ENCODE measurements around the gene SNRNP35. TPM values are rescaled to one million over a fixed set of nuclear protein-coding genes. Genes with fewer than 3 reads are reported as not detected.
"Not testable (repeated sequence)": the region's sequence is repeated elsewhere in the genome, so short reads cannot be mapped to it uniquely, and the experiment has no call there.

The SNRNP35 gene
- total RNA-seq: 10 to 100 TPM; 22.9 to 24.1 TPM

DNA sequence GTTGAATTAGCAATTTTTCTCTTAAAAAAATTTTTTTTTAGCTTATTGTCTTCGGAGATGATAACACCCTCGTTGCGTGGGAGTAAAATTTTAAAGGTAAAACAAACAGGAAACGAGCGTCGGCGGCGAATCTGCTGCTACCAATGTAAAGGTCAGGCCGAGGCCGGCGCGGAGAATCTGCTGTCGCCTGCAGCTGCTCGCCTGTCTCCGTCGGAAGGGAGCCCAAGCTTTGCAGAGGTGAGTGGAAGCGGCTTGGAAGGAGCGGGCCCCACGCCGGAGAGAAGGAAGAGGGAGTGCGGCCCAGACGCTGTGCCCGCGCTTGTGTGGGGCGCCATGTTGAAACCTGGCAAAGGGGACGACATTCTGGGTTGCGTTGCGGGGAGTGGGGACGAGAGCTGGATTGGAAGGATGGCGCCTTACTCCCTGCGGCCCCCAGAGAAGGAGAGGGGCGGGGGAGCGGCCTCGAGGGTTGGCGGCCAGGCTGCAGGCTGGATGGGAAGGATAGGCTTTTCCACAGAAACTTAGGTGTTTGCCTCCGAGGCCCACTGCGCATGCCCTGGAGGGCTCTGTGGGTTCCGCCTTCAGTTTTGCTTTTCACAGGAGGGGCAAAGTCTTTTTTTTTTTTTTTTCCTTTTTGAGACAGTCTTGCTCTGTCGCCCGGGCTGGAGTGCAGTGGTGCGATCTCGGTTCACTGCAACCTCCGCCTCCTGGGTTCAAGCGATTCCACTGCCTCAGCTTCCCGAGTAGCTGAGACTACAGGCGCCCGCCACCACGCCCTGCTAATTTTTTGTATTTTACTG lies at the start of gene SNRNP35:
Gene SNRNP35 (plus strand): TSS at position 160 of the 800 bp plus-strand sequence. CDS start 7,402 bp downstream, outside the sequence.
- CTCF ChIA-PET: interaction anchor here (0.6 to 2.5 kb wide), 4 partner anchors 10 to 1238 kb away, joined by 3 to 10 read pairs (median 4); partner anchors contain the start of gene SBNO1
- Mint-ChIP-seq H3K4me1 (ENCODE audit: low read depth) (peaks cover 25% of the 10 kb centered on the region), H3K4me3 (peak within 1 kb of the TSS; percentile 92), H3K9me3 (ENCODE audit: insufficient read depth) (no peaks in the 10 kb centered on the region), H3K27ac (peak within 1 kb of the TSS; percentile 99), H3K36me3 (ENCODE audit: low read depth) (peaks cover 19% of the 10 kb centered on the region), H3K27me3 (ENCODE audit: low read depth) (no peaks in the 10 kb centered on the region)
- POLR2A ChIA-PET: interaction anchor here (0.6 to 2.4 kb wide), 14 partner anchors 10 to 621 kb away, joined by 3 to 25 read pairs (median 3); partner anchors contain the start of genes KMT5A and RILPL2
- DNase-seq: peak; percentile 88
- ATAC-seq: peak; percentile 78

DNA sequence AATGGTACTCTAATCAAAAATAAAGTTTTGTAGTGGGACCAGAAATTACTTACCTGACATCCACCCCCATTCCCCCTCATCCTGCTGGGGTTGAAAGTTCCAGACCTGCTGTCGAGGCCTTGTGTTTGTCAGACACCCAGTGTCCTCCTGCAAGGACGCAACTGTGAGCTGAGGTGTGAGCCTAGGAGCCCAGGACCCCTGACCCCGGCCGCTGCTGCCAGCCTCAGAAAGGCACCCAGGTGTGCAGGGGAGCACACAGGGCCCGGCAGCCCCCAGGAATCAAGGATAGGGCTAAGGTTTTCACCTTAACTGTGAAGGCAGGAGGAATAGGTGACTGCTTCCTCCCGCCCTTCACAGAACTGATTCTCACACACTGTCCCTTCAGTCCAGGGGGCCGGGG lies 49.3 kb upstream of the SNRNP35 start:
- H3K4me3 Mint-ChIP-seq; H3K27me3 Mint-ChIP-seq (ENCODE audit: low read depth); H3K9me3 Mint-ChIP-seq (ENCODE audit: insufficient read depth); ATAC-seq; H3K4me1 Mint-ChIP-seq (ENCODE audit: low read depth); POLR2A ChIA-PET; H3K27ac Mint-ChIP-seq; DNase-seq: not testable (repeated sequence)
- CTCF ChIA-PET: interaction anchor here (1.9 kb wide), 1 partner anchor 18 kb away, joined by 4 read pairs; no protein-coding TSS in a partner anchor
- H3K36me3 Mint-ChIP-seq (ENCODE audit: low read depth): peaks cover 32% of the 10 kb centered on the region

DNA sequence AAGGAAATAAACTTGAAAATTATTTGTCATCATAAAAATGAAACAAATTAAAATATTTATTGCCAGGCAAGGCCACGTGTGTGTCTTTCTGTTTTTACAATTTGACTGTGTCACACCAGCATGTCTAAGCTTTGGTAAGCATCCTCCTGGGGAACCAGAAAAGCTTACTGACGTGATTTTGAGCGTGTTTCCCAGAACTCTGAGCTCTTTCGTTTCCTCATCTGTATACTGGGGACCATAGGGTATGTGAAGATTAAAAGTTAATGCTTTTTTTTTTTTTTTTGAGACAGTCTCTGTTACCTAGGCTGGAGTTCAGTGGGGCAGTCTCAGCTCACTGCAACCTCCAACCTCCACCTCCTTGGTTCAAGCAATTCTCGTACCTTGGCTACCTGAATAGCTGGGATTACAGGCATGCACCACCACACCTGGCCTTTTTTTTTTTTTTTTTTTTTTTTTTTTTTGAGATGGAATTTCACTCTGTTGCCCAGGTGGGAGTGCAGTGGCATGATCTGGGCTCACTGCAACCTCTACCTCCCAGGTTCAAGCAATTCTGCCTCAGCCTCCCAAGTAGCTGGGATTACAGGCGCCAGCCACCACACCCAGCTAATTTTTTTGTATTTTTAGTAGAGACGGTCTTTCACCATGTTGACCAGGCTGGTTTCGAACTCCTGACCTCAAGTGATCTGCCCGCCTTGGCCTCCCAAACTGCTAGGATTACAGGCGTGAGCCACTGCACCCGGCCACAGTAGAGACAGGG lies 48.5 kb upstream of the SNRNP35 start:
- DNase-seq; H3K4me3 Mint-ChIP-seq; POLR2A ChIA-PET; H3K9me3 Mint-ChIP-seq (ENCODE audit: insufficient read depth); H3K27ac Mint-ChIP-seq; ATAC-seq; H3K27me3 Mint-ChIP-seq (ENCODE audit: low read depth); H3K4me1 Mint-ChIP-seq (ENCODE audit: low read depth): not testable (repeated sequence)
- H3K36me3 Mint-ChIP-seq (ENCODE audit: low read depth): peaks cover 25% of the 10 kb centered on the region
- CTCF ChIA-PET: interaction anchor here (0.7 to 1.9 kb wide), 5 partner anchors 19 to 44 kb away, joined by 3 to 4 read pairs (median 3); no protein-coding TSS in a partner anchor

DNA sequence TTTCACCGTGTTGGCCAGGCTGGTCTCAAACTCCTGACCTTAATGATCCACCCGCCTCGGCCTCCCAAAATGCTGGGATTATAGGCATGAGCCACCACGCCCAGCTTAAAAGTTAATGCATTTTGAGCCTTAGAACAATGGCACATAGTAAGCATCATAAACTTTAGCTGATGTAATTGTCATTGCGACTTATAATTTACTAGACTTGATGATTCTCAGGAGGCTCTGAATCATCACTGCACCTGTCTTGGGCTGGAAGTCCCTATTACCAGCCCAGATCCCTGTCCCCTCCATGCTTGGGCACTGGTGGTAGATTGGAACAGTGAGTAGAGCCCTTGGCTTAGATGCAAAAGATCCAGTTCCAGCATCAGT lies 47.9 kb upstream of the SNRNP35 start:
- ATAC-seq: no peak
- ChIA-PET CTCF (interaction anchor here (0.7 to 1.9 kb wide), 5 partner anchors 19 to 44 kb away, joined by 3 to 4 read pairs (median 3); no protein-coding TSS in a partner anchor), POLR2A (no interaction called here)
- Mint-ChIP-seq H3K27me3 (ENCODE audit: low read depth) (no peaks in the 10 kb centered on the region), H3K9me3 (ENCODE audit: insufficient read depth) (no peaks in the 10 kb centered on the region), H3K27ac (no peak overlapping the region), H3K36me3 (ENCODE audit: low read depth) (peaks cover 22% of the 10 kb centered on the region), H3K4me3 (no peak overlapping the region), H3K4me1 (ENCODE audit: low read depth) (peaks cover 2% of the 10 kb centered on the region)
- no peak for DNase-seq

DNA sequence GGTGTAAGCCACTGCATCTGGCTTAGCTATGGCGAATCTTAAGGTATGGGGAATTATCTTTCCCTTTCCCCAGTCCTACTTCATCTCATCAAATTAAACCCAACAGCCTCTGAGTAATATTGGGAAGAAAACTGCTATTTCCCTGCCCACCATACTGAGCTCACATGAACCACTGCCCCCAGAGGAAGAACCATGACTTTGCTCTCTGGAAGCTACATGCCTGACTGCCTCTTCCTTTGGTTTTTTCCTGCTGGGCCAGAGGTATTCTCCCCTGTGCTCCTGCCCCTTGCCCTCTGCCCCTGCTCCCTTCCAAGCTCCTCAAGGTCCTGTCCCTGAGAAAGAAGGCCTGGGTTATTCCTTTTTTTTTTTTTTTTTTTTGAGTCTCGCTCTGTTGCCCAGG lies 36.6 kb upstream of the SNRNP35 start:
- Mint-ChIP-seq H3K4me1 (ENCODE audit: low read depth) (no peaks in the 10 kb centered on the region), H3K27me3 (ENCODE audit: low read depth) (no peaks in the 10 kb centered on the region), H3K27ac (no peak overlapping the region), H3K36me3 (ENCODE audit: low read depth) (peaks cover 28% of the 10 kb centered on the region), H3K9me3 (ENCODE audit: insufficient read depth) (no peaks in the 10 kb centered on the region), H3K4me3 (no peak overlapping the region)
- ChIA-PET POLR2A (no interaction called here), CTCF (interaction anchor here (0.8 kb wide), 2 partner anchors 27 to 58 kb away, joined by 3 read pairs; no protein-coding TSS in a partner anchor)
- ATAC-seq: no peak
- DNase-seq: no peak

GRCh38 chr12:123427036-123427769 lies 30.7 kb upstream of the SNRNP35 start:
- CTCF ChIA-PET: interaction anchor here (1.9 to 2.3 kb wide), 2 partner anchors 155 to 189 kb away, joined by 4 to 13 read pairs; no protein-coding TSS in a partner anchor
- POLR2A ChIA-PET: interaction anchor here (0.6 to 1.6 kb wide), 3 partner anchors 9 to 245 kb away, joined by 4 to 5 read pairs (median 5); partner anchors contain the start of gene SNRNP35
- ATAC-seq: peak; percentile 57
- H3K27me3 Mint-ChIP-seq (ENCODE audit: low read depth): no peaks in the 10 kb centered on the region
- H3K4me3 Mint-ChIP-seq: no peak overlapping the region
- H3K4me1 Mint-ChIP-seq (ENCODE audit: low read depth): peaks cover 25% of the 10 kb centered on the region
- H3K36me3 Mint-ChIP-seq (ENCODE audit: low read depth): peaks cover 49% of the 10 kb centered on the region
- H3K27ac Mint-ChIP-seq: peak overlapping the region; percentile 85
- peak; percentile 42 for DNase-seq
- no peaks in the 10 kb centered on the region for H3K9me3 Mint-ChIP-seq (ENCODE audit: insufficient read depth)

DNA sequence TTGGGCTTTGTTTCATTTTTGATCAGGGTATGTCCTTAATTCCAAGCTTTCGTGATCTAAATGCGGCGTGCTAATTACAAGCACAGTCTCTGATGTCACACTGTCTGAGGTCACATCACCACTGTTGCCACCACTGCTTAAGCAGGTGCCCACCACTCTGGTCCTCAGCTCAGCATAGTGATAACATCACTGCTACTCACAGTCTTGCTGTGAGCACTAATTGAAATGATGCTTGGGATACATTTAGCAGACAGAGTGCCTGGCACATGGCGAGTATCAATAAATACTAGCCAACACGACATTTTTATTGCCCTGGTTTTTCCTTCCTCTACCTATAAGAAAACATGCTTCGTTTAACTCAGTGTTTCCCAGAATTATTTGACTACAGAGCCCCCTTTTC lies 29.3 kb upstream of the SNRNP35 start:
- Mint-ChIP-seq H3K4me3 (no peak overlapping the region), H3K27ac (peak overlapping the region; percentile 85), H3K9me3 (ENCODE audit: insufficient read depth) (no peaks in the 10 kb centered on the region), H3K27me3 (ENCODE audit: low read depth) (no peaks in the 10 kb centered on the region), H3K4me1 (ENCODE audit: low read depth) (peaks cover 37% of the 10 kb centered on the region), H3K36me3 (ENCODE audit: low read depth) (peaks cover 40% of the 10 kb centered on the region)
- POLR2A ChIA-PET: interaction anchor here (0.8 to 1.6 kb wide), 3 partner anchors 7 to 63 kb away, joined by 3 to 5 read pairs (median 3); no protein-coding TSS in a partner anchor
- ATAC-seq: no peak
- no peak for DNase-seq
- CTCF ChIA-PET: interaction anchor here (0.9 to 2.3 kb wide), 2 partner anchors 19 to 154 kb away, joined by 3 to 13 read pairs; no protein-coding TSS in a partner anchor

GRCh38 chr12:123429101-123429500 lies 28.8 kb upstream of the SNRNP35 start:
- peaks cover 36% of the 10 kb centered on the region for H3K36me3 Mint-ChIP-seq (ENCODE audit: low read depth)
- peak overlapping the region; percentile 85 for H3K27ac Mint-ChIP-seq
- not testable (repeated sequence) for ATAC-seq; H3K9me3 Mint-ChIP-seq (ENCODE audit: insufficient read depth); DNase-seq; H3K27me3 Mint-ChIP-seq (ENCODE audit: low read depth); H3K4me3 Mint-ChIP-seq
- ChIA-PET POLR2A (interaction anchor here (0.8 kb wide), 1 partner anchor 42 kb away, joined by 3 read pairs; no protein-coding TSS in a partner anchor), CTCF (interaction anchor here (0.9 kb wide), 1 partner anchor 20 kb away, joined by 3 read pairs; no protein-coding TSS in a partner anchor)
- H3K4me1 Mint-ChIP-seq (ENCODE audit: low read depth): peaks cover 41% of the 10 kb centered on the region

DNA sequence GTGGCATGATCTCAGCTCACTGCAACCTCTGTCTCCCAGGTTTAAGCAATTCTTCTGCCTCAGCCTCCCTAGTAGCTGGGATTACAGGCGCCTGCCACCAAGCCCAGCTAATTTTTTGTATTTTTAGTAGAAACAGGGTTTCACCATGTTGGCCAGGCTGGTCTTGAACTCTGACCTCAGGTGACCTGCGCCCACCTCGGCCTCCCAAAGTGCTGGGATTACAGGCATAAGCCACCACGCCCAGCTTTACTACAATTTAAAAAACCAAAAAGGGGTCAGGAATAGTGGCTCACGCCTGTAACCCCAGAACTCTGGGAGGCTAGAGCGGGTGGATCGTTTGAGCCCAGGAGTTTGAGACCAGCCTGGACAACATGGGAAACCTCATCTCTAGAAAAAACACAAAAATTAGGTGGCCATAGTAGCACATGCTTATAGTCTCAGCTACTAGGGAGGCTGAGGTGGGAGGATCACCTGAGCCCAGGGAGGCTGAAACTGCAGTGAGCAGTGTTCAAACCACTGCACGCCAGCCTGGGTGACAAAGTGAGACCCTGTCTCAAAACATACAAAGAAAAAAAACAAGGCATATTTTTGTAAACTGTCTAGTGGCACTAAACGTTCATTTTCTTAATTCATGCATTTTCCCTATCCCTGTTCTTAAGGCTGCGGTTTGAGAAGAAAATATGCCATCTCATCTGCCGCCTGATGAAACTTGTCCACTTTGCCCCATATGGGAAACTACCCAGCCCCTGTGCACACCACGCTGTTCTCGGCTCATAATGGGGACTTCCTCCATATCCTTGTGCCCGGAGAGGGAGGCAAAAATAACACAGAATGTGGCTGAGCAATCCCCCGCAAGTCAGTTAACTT lies 25.8 kb upstream of the SNRNP35 start:
- POLR2A ChIA-PET: interaction anchor here (0.6 to 0.7 kb wide), 2 partner anchors 48 to 163 kb away, joined by 3 read pairs; partner anchors contain the start of gene KMT5A
- Mint-ChIP-seq H3K36me3 (ENCODE audit: low read depth) (peaks cover 33% of the 10 kb centered on the region), H3K27ac (peak overlapping the region; percentile 18), H3K4me1 (ENCODE audit: low read depth) (peaks cover 58% of the 10 kb centered on the region), H3K4me3 (peak overlapping the region; percentile 45)
- H3K27me3 Mint-ChIP-seq (ENCODE audit: low read depth); ATAC-seq; DNase-seq; H3K9me3 Mint-ChIP-seq (ENCODE audit: insufficient read depth): not testable (repeated sequence)
- CTCF ChIA-PET: interaction anchor here (0.9 to 1.8 kb wide), 2 partner anchors 67 to 194 kb away, joined by 4 to 5 read pairs; no protein-coding TSS in a partner anchor

- POLR2A ChIA-PET: interaction anchor here (0.8 to 1.5 kb wide), 4 partner anchors 14 to 46 kb away, joined by 3 to 4 read pairs (median 3); partner anchors contain the start of gene SNRNP35
- peaks cover 24% of the 10 kb centered on the region for H3K36me3 Mint-ChIP-seq (ENCODE audit: low read depth)
- CTCF ChIA-PET: interaction anchor here (0.6 to 1.2 kb wide), 3 partner anchors 15 to 72 kb away, joined by 3 to 4 read pairs (median 3); no protein-coding TSS in a partner anchor
Observed at GRCh38 chr12:123433615-123434014, 24.3 kb upstream of the SNRNP35 start.

More at GRCh38 chr12:123433615-123434014, 24.3 kb upstream of the SNRNP35 start:
- peaks cover 51% of the 10 kb centered on the region for H3K4me1 Mint-ChIP-seq (ENCODE audit: low read depth)
- no peaks in the 10 kb centered on the region for H3K27me3 Mint-ChIP-seq (ENCODE audit: low read depth)
- ATAC-seq (no peak), DNase-seq (no peak)
- no peaks in the 10 kb centered on the region for H3K9me3 Mint-ChIP-seq (ENCODE audit: insufficient read depth)
- H3K27ac Mint-ChIP-seq: peak overlapping the region; percentile 78
- H3K4me3 Mint-ChIP-seq: peak overlapping the region; percentile 57
